Mucosa of descending colon (tissue), 3 donors: Measurements from ENCODE around the gene TREX2. TPM values are rescaled to one million over a fixed set of nuclear protein-coding genes. Genes with fewer than 3 reads are reported as not detected.

Experiments used
- ATAC-seq: fragments of 200-7000 bp; cut with Tn5 transposase; one replicate; pipeline ENCODE4 v1.9.1; 2020; ENCODE audit warnings: mild to moderate bottlenecking, moderate library complexity
- DNase-seq, 3 donors: peaks; one replicate each; pipeline ENCODE4 v3.0.0-alpha.2; 2020
- H3K36me3 ChIP-seq: fragments of 200-600 bp; one replicate; pipeline ENCODE4 v1.8.0; 2021; ENCODE audit warnings: low read depth, mild to moderate bottlenecking
- H3K4me1 ChIP-seq: fragments of 200-600 bp; one replicate; pipeline ENCODE4 v1.8.0; 2021; ENCODE audit warnings: low read depth, mild to moderate bottlenecking
- H3K4me3 ChIP-seq: fragments of 200-600 bp; one replicate; pipeline ENCODE4 v1.8.0; 2021; ENCODE audit warnings: mild to moderate bottlenecking
- H3K9me3 ChIP-seq: fragments of 200-600 bp; one replicate; pipeline ENCODE4 v1.8.0; 2021; ENCODE audit warnings: mild to moderate bottlenecking
- intact Hi-C, 2 donors: fragments of 100-400 bp; cut with DNase I in 1 of 2; cut with micrococcal nuclease in 1 of 2; formaldehyde crosslinking; loops; one replicate each; pipeline versions ENCODE4 v1.11.0 to v1.11.1; 2022; cut with DNase I, micrococcal nuclease
- total RNA-seq, 3 donors: library from RNA; stranded (reverse); fragmentation: NEBNext Ultra II Directional in 2 of 3; extraction: Animal tissue kit (Norgen Biotek cat#: 25700) in 2 of 3; gene quantifications; one replicate each; pipeline versions ENCODE4 v1.2.1 to v1.2.4, GENCODE V29; 2021 to 2023
- TF ChIP-seq, protein P1 (sequence below): fragments of 200-600 bp; IDR thresholded peaks from one replicate; pipeline ENCODE4 v1.8.0; 2022; ENCODE audit warnings: antibody characterized with exemption, mild to moderate bottlenecking
- donor health status: DM: no; HTN: no; CAD: no; lungs with moderate emphysema.
- donor health status: DM: no; HTN: no; CAD: no.
- donor health status: DM: no; HTN: yes; CAD: no.

Gene TREX2
- total RNA-seq, 3 donors from 2014 or later = 0.55 to 1.2 (median 0.63) TPM

- H3K9me3 ChIP-seq = no peaks in the 10 kb centered on the region
- intact Hi-C loops = no loop called here
- DNase-seq (no peak), ATAC-seq (no peak)
- H3K36me3 ChIP-seq = no peaks in the 10 kb centered on the region
- TF ChIP-seq, protein P1, sequence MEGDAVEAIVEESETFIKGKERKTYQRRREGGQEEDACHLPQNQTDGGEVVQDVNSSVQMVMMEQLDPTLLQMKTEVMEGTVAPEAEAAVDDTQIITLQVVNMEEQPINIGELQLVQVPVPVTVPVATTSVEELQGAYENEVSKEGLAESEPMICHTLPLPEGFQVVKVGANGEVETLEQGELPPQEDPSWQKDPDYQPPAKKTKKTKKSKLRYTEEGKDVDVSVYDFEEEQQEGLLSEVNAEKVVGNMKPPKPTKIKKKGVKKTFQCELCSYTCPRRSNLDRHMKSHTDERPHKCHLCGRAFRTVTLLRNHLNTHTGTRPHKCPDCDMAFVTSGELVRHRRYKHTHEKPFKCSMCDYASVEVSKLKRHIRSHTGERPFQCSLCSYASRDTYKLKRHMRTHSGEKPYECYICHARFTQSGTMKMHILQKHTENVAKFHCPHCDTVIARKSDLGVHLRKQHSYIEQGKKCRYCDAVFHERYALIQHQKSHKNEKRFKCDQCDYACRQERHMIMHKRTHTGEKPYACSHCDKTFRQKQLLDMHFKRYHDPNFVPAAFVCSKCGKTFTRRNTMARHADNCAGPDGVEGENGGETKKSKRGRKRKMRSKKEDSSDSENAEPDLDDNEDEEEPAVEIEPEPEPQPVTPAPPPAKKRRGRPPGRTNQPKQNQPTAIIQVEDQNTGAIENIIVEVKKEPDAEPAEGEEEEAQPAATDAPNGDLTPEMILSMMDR = no peak
- no peaks in the 10 kb centered on the region for H3K4me1 ChIP-seq
- no peak overlapping the region for H3K4me3 ChIP-seq
These were observed 28.2 kb downstream of the TREX2 start for GRCh38 chrX:153417637-153418036.

DNA sequence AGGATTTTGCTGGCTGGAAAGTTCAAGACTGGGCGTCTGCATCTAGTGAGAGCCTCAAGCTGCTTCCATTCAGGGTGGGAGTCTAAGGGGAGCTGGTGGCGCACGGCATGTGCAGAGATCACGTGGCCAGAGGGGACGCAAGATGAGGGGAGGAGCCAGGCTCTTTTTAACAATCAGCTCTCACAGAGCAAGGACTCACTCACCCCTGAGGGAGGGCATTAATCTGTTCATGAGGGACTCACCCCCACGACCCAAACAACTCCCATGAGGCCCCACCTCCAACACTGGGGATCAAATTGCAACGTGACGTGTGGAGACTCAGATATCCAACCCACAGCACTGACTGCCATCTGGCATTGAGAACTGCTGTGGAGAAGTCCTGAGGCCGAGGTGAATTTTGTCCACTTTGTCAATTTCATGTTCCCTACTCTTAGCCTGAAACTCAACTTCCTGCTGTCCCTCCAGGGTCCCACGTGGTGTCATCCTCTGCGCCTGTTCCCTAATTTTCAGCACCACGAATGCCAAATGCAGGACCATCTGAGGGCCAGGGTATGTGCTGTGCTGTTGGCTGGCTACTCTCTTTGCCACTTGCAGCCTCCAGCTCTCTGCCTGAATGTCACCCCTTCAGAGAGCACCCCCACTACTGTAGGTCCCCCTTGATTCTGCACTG is 28.9 kb downstream of the TREX2 start:
- TF ChIP-seq, protein P1 = no peak
- Histone ChIP-seq H3K4me1 (no peaks in the 10 kb centered on the region), H3K36me3 (no peaks in the 10 kb centered on the region), H3K4me3 (no peak overlapping the region), H3K9me3 (no peaks in the 10 kb centered on the region)
- no peak for DNase-seq
- no peak for ATAC-seq
- intact Hi-C loops = no loop called here

GRCh38 chrX:153414856-153415510 is 30.9 kb downstream of the TREX2 start:
- H3K4me3 ChIP-seq = no peak overlapping the region
- TF ChIP-seq, protein P1 = no peak
- no peak for DNase-seq
- H3K9me3 ChIP-seq = no peaks in the 10 kb centered on the region
- no peaks in the 10 kb centered on the region for H3K36me3 ChIP-seq
- no peak for ATAC-seq
- intact Hi-C loops = no loop called here
- no peaks in the 10 kb centered on the region for H3K4me1 ChIP-seq

GRCh38 chrX:153413731-153414130 is 32.1 kb downstream of the TREX2 start:
- no peak for DNase-seq
- ATAC-seq = no peak
- intact Hi-C loops = no loop called here
- Histone ChIP-seq H3K4me1 (no peaks in the 10 kb centered on the region), H3K4me3 (no peak overlapping the region), H3K36me3 (no peaks in the 10 kb centered on the region), H3K9me3 (no peaks in the 10 kb centered on the region)
- TF ChIP-seq, protein P1 = no peak

DNA sequence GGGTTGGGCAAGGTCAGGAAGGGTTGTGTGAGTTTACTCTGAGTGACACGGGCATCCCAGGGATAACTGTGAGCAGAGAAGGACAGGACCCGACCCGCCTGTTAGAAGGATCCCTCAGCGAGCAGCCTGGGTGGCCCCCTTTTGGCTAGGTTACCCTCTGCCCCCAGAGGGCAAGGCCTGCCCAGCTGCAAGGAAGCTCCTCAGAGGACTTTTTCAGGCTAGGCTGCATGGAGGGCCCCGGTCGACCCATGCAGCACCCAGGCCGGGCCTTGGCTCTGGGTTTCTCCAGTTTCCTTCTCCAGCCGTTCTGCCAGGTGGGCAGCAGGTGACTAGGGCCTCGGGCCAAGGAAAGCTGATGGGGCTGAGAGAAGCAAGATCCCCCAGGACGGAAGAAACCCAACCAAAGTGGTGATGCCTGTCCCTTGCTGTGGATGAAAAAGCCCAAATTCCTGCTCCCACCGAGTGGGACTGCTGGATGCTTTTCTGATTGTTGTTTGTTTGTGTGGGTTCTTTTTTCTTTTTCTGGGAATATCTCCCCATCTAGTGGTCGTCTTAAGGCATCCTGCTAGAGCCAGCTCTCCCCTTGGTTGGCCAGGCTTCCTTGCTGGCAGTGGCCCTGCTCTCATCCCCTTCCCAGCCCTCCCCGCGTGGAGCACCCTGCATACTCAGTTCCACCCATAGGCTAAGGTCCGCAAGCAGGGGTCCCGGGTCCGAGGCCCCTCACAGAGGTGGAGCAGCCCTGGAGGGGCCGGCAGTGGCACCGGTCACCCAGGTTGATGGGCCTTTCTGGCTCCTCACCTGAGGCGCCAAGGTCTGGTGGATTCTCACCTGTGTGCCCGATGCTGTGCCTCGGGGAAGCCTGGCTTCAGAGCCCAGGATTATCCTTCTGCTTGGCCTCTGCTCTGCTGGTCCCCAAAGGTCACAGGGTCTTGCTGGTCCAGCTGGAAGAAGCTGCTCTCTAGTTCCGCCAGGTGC is 32.8 kb downstream of the TREX2 start:
- no peaks in the 10 kb centered on the region for H3K36me3 ChIP-seq
- TF ChIP-seq, protein P1 = no peak
- ATAC-seq (no peak), DNase-seq (no peak)
- H3K4me3 ChIP-seq = no peak overlapping the region
- no peaks in the 10 kb centered on the region for H3K4me1 ChIP-seq
- no peaks in the 10 kb centered on the region for H3K9me3 ChIP-seq
- intact Hi-C loops = no loop called here
